H1 (cell line): Measurements from ENCODE around the gene INPP5A. TPM values are rescaled to one million over a fixed set of nuclear protein-coding genes. Genes with fewer than 3 reads are reported as not detected.

Source experiments
- CTCF ChIA-PET: fragments of 300-600 bp; sonication (Branson Sonifier 250); formaldehyde crosslinking; loops from one replicate; lab custom pipeline; 2021; ENCODE audit not compliant: partially characterized antibody; lab: Charles Lee
- POLR2A ChIA-PET: fragments of 300-600 bp; sonication (Branson Sonifier 250); formaldehyde crosslinking; loops from one replicate; lab custom pipeline; 2021; ENCODE audit warnings: inconsistent platforms; ENCODE audit not compliant: partially characterized antibody; lab: Charles Lee
- DNase-seq, 2 experiments: peaks; one replicate each; pipeline versions ENCODE4 v3.0.0 to v3.0.0-alpha.2; 2010 to 2022; ENCODE audit warnings: low spot score in 2 of 2, low read depth in 1 of 2, mixed read lengths in 1 of 2
- FAIRE-seq: peaks from 2 replicates; lab custom pipeline; 2011; peaks lifted over from hg19 to GRCh38; lab: Jason Lieb, UNC
- H2AFZ ChIP-seq: 2 replicates; pipeline ENCODE4 v1.8.1; 2012; ENCODE audit warnings: low read length, inconsistent platforms
- H2AK5ac ChIP-seq: 2 replicates; pipeline ENCODE4 v1.6.1; 2013; ENCODE audit warnings: low read depth, low read length
- H2BK120ac ChIP-seq: replicated peaks from 2 replicates; pipeline ENCODE3; 2013; ENCODE audit warnings: low read depth, low read length, inconsistent platforms
- H2BK12ac ChIP-seq: 2 replicates; pipeline ENCODE4 v1.6.1; 2013; ENCODE audit warnings: low read depth, low read length
- H2BK15ac ChIP-seq: 2 replicates; pipeline ENCODE4 v1.6.1; 2013; ENCODE audit warnings: low read length
- H2BK20ac ChIP-seq: 2 replicates; pipeline ENCODE4 v1.6.1; 2013; ENCODE audit warnings: low read length
- H2BK5ac ChIP-seq: 2 replicates; pipeline ENCODE4 v1.6.1; 2013; ENCODE audit warnings: low read depth, low read length
- H3K14ac ChIP-seq: 2 replicates; pipeline ENCODE4 v1.6.1; 2013; ENCODE audit warnings: inconsistent platforms; ENCODE audit not compliant: insufficient read length
- H3K18ac ChIP-seq: 2 replicates; pipeline ENCODE4 v1.6.1; 2013; ENCODE audit warnings: low read length; ENCODE audit errors: extremely low read depth
- H3K23ac ChIP-seq: 2 replicates; pipeline ENCODE4 v1.6.1; 2013; ENCODE audit warnings: inconsistent platforms; ENCODE audit not compliant: insufficient read length
- H3K23me2 ChIP-seq: 2 replicates; pipeline ENCODE4 v1.6.1; 2013; ENCODE audit warnings: low read depth, low read length
- H3K27ac ChIP-seq: 2 replicates; pipeline ENCODE4 v1.6.1; 2011; ENCODE audit warnings: low read depth, low read length, inconsistent platforms
- H3K27me3 ChIP-seq, 4 experiments: replicated peaks in 1 of 4; 1 replicate in 1 of 4; 2 replicates in 3 of 4; pipeline versions ENCODE4 v1.6.1 to v1.8.1; 2011 to 2013; ENCODE audit warnings: low read length in 3 of 4, mild to moderate bottlenecking in 3 of 4, inconsistent platforms in 2 of 4, mixed read lengths in 2 of 4, moderate library complexity in 1 of 4; ENCODE audit not compliant: control insufficient read depth in 3 of 4, insufficient read depth in 3 of 4; ENCODE audit errors: extremely low read depth in 1 of 4
- H3K36me3 ChIP-seq, 4 experiments: 2 replicates each; pipeline versions ENCODE4 v1.6.1 to v1.8.1; 2011 to 2013; ENCODE audit warnings: mild to moderate bottlenecking in 4 of 4, low read length in 3 of 4, moderate library complexity in 2 of 4, control low read depth in 1 of 4, inconsistent platforms in 1 of 4; ENCODE audit not compliant: insufficient read depth in 4 of 4, control insufficient read depth in 2 of 4
- H3K4ac ChIP-seq: replicated peaks from 2 replicates; pipeline ENCODE3; 2013; ENCODE audit warnings: low read length, low read depth, mixed read lengths, inconsistent platforms; ENCODE audit not compliant: insufficient read length
- H3K4me1 ChIP-seq, 4 experiments: replicated peaks in 1 of 4; 1 replicate in 1 of 4; 2 replicates in 3 of 4; pipeline versions ENCODE4 v1.6.1 to v1.8.1; 2011 to 2013; ENCODE audit warnings: low read length in 3 of 4, inconsistent platforms in 2 of 4, mixed read lengths in 1 of 4; ENCODE audit not compliant: insufficient read depth in 4 of 4, control insufficient read depth in 3 of 4
- H3K4me2 ChIP-seq, 2 experiments: 2 replicates each; pipeline versions ENCODE4 v1.6.1 to v1.8.1; 2011 to 2013; ENCODE audit warnings: low read depth in 2 of 2, low read length in 2 of 2, control low read depth in 1 of 2, inconsistent platforms in 1 of 2, mild to moderate bottlenecking in 1 of 2; ENCODE audit not compliant: insufficient read depth in 1 of 2
- H3K4me3 ChIP-seq, 4 experiments: fragments of 200-600, 300-600 bp in 1 of 4; sonication (generic), shearing (Covaris generic), sonication (Bioruptor Twin) in 1 of 4; 2 replicates each; pipeline versions ENCODE4 v1.5.1 to v1.8.1; 2011 to 2016; ENCODE audit warnings: low read length in 4 of 4, low read depth in 3 of 4, control low read depth in 2 of 4, inconsistent platforms in 2 of 4, mild to moderate bottlenecking in 2 of 4, mixed read lengths in 1 of 4, moderate library complexity in 1 of 4; ENCODE audit not compliant: insufficient read depth in 2 of 4; ENCODE audit errors: extremely low read depth in 1 of 4
- H3K56ac ChIP-seq: replicated peaks from 2 replicates; pipeline ENCODE3; 2013; ENCODE audit warnings: low read depth, mild to moderate bottlenecking, mixed read lengths, low read length, inconsistent platforms; ENCODE audit not compliant: insufficient read length
- H3K79me1 ChIP-seq: 2 replicates; pipeline ENCODE4 v1.6.1; 2013; ENCODE audit warnings: low read depth, low read length, control low read depth
- H3K79me2 ChIP-seq, 2 experiments: 2 replicates each; pipeline versions ENCODE4 v1.6.1 to v1.8.1; 2012 to 2013; ENCODE audit warnings: low read length in 2 of 2, mild to moderate bottlenecking in 2 of 2, inconsistent platforms in 1 of 2; ENCODE audit not compliant: insufficient read depth in 2 of 2, control insufficient read depth in 1 of 2
- H3K9ac ChIP-seq, 4 experiments: replicated peaks in 1 of 4; 1 replicate in 1 of 4; 2 replicates in 3 of 4; pipeline versions ENCODE4 v1.6.1 to v1.8.1; 2011 to 2013; ENCODE audit warnings: low read depth in 3 of 4, low read length in 3 of 4, control low read depth in 2 of 4, mild to moderate bottlenecking in 2 of 4, moderate library complexity in 2 of 4, inconsistent platforms in 1 of 4; ENCODE audit errors: extremely low read depth in 1 of 4
- H3K9me3 ChIP-seq, 2 experiments: 2 replicates each; pipeline versions ENCODE4 v1.6.1 to v1.8.1; 2012 to 2013; ENCODE audit warnings: mild to moderate bottlenecking in 2 of 2, moderate library complexity in 2 of 2, control low read depth in 1 of 2, inconsistent platforms in 1 of 2, low read depth in 1 of 2, low read length in 1 of 2, mixed read lengths in 1 of 2; ENCODE audit not compliant: insufficient read depth in 2 of 2
- H4K20me1 ChIP-seq, 2 experiments: replicated peaks in 1 of 2; 2 replicates each; pipeline versions ENCODE3 to v1.8.1; 2011 to 2013; ENCODE audit warnings: inconsistent platforms in 2 of 2, low read length in 2 of 2, mild to moderate bottlenecking in 1 of 2; ENCODE audit not compliant: insufficient read depth in 2 of 2, control insufficient read depth in 1 of 2
- H4K5ac ChIP-seq: 2 replicates; pipeline ENCODE4 v1.6.1; 2013; ENCODE audit warnings: low read length, low read depth, mixed read lengths, inconsistent platforms; ENCODE audit not compliant: insufficient read length
- H4K8ac ChIP-seq: 2 replicates; pipeline ENCODE4 v1.8.0; 2013; ENCODE audit warnings: mild to moderate bottlenecking, moderate library complexity, low read length, inconsistent platforms; ENCODE audit not compliant: insufficient read depth; ENCODE audit errors: extremely low read depth
- H4K91ac ChIP-seq: replicated peaks from 2 replicates; pipeline ENCODE3; 2013; ENCODE audit warnings: low read length, mixed read lengths, inconsistent platforms; ENCODE audit not compliant: insufficient read length
- CEBPB ChIP-seq: IDR thresholded peaks from 2 replicates; pipeline ENCODE4 v1.6.1; 2012; ENCODE audit warnings: low read depth, low read length
- CHD2 ChIP-seq: IDR thresholded peaks from 2 replicates; pipeline ENCODE4 v1.6.1; 2012; ENCODE audit warnings: low read length, improper control_type of control experiment
- EZH2 ChIP-seq: fragments of 200-600 bp; sonication (generic); IDR thresholded peaks from 2 replicates; pipeline ENCODE4 v1.7.1; 2012; ENCODE audit warnings: low read depth, mild to moderate bottlenecking, moderate library complexity, low read length, inconsistent platforms; ENCODE audit not compliant: severe bottlenecking
- GABPA ChIP-seq: IDR thresholded peaks from 2 replicates; pipeline ENCODE4 v1.6.1; 2011; ENCODE audit warnings: mild to moderate bottlenecking, low read length, moderate library complexity, borderline replicate concordance; ENCODE audit not compliant: insufficient read depth
- RAD21 ChIP-seq, 2 experiments: IDR thresholded peaks in 1 of 2; conservative IDR thresholded peaks in 1 of 2; 2 replicates each; pipeline ENCODE4 v1.6.1; 2011; ENCODE audit warnings: low read depth in 2 of 2, low read length in 2 of 2, improper control_type of control experiment in 1 of 2, inconsistent platforms in 1 of 2, mild to moderate bottlenecking in 1 of 2, moderate library complexity in 1 of 2
- SIX5 ChIP-seq: IDR thresholded peaks from 2 replicates; pipeline ENCODE4 v1.6.1; 2011; ENCODE audit warnings: mild to moderate bottlenecking, low read depth, low read length
- SP2 ChIP-seq: IDR thresholded peaks from 2 replicates; pipeline ENCODE4 v1.6.1; 2012; ENCODE audit warnings: mild to moderate bottlenecking, low read length, inconsistent platforms
- SUZ12 ChIP-seq: fragments of 200-600 bp; sonication (generic); IDR thresholded peaks from 2 replicates; pipeline ENCODE4 v1.6.1; 2012; ENCODE audit warnings: mild to moderate bottlenecking, inconsistent platforms, low read length, moderate library complexity, mixed read lengths
- WGBS, 2 experiments: shearing (Covaris generic) in 1 of 2; methylation state at CpG; one replicate each; pipeline versions ENCODE4 v1.1.6 to v1.1.7; 2013 to 2015; ENCODE audit warnings: low lambda C conversion rate in 2 of 2, mixed read lengths in 2 of 2, inconsistent platforms in 1 of 2, low coverage in 1 of 2, missing lambda C conversion rate in 1 of 2; ENCODE audit not compliant: insufficient replicate concordance in 2 of 2, insufficient coverage in 1 of 2, insufficient read length in 1 of 2; ENCODE audit errors: extremely low coverage in 1 of 2, missing lambda C conversion rate in 1 of 2; 5-methylcytosine and 5-hydroxymethylcytosine counted together
- polyA plus RNA-seq, 7 experiments: library from polyadenylated mRNA; depleted of rRNA in 3 of 7; stranded (reverse) in 5 of 7; unstranded in 2 of 7; fragments of >200 nt in 5 of 7; fragments of 200-250 nt in 2 of 7; gene quantifications; 1 replicate in 5 of 7; 2 replicates in 1 of 7; 4 replicates in 1 of 7; pipeline versions ENCODE4 v1.2.1 to v1.2.3, GENCODE V29; 2011 to 2013; ENCODE audit warnings: missing spikeins in 2 of 7, mixed read lengths in 2 of 7
- total RNA-seq: library from RNA; stranded (reverse); fragmentation: NEBNext Ultra II Directional; extraction: Animal tissue kit (Norgen Biotek cat#: 25700); gene quantifications from 2 replicates; pipeline ENCODE4 v1.2.1, GENCODE V29; 2021
- TF ChIP-seq, protein P1 (sequence below): IDR thresholded peaks from 2 replicates; pipeline ENCODE4 v1.6.1; 2011; ENCODE audit warnings: low read length, improper control_type of control experiment

Gene INPP5A
- total and polyA plus RNA-seq, 2 of the 8 experiments (the other 6 are each of a cell fraction or from before 2014, with no cell fraction given), result 19.7 to 27.5 TPM

- POLR2A ChIA-PET, result interaction anchor here (1.1 kb wide), 1 partner anchor 129 kb away, joined by 3 read pairs; no protein-coding TSS in a partner anchor
- TF ChIP-seq CEBPB, result no peak
- 0 out of 2 replicates have a peak, but pooled peaks have one; percentile 23 for TF ChIP-seq GABPA
- peak; percentile 85 for TF ChIP-seq EZH2
- no peak for TF ChIP-seq CHD2
- no peak for TF ChIP-seq SP2
- no peak for TF ChIP-seq SIX5
- peak; percentile 91 for TF ChIP-seq SUZ12
- TF ChIP-seq, protein P1, sequence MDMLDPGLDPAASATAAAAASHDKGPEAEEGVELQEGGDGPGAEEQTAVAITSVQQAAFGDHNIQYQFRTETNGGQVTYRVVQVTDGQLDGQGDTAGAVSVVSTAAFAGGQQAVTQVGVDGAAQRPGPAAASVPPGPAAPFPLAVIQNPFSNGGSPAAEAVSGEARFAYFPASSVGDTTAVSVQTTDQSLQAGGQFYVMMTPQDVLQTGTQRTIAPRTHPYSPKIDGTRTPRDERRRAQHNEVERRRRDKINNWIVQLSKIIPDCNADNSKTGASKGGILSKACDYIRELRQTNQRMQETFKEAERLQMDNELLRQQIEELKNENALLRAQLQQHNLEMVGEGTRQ, result no peak
- TF ChIP-seq RAD21 (IDR thresholded peaks at IDR 0.05 in 1 of 2, conservative IDR thresholded peaks at IDR 0.05 in 1 of 2; ENCODE audit: low read depth in 2 of 2, low read length in 2 of 2), result no peak
Measured at GRCh38 chr10:132783940-132784865, 246.6 kb downstream of the INPP5A start.

More at GRCh38 chr10:132783940-132784865, 246.6 kb downstream of the INPP5A start:
- Histone ChIP-seq H3K36me3 (peaks cover 0 to 28% (median 0%) of the 10 kb centered on the region in 4 experiments; a peak in 2 of 8 replicates), H3K56ac (no peak overlapping the region), H2AFZ (no peak overlapping the region), H2BK120ac (no peak overlapping the region), H3K4ac (no peak overlapping the region), H2AK5ac (no peak overlapping the region), H2BK5ac (no peak overlapping the region), H4K91ac (no peak overlapping the region), H3K23me2 (peaks cover 7% of the 10 kb centered on the region; the same call in 1 of the 2 replicates), H3K14ac (no peak overlapping the region), H3K4me2 (peak overlapping the region; percentile 46 to 70), H3K9me3 (no peaks in the 10 kb centered on the region; a peak in 1 of 4 replicates), H3K27me3 (peaks cover 63 to 77% (median 75%) of the 10 kb centered on the region in 4 experiments), H4K8ac (peak overlapping the region; percentile 51), H3K4me1 (peaks cover 0 to 29% (median 12%) of the 10 kb centered on the region in 4 experiments; a peak in 6 of 7 replicates), H2BK12ac (no peak overlapping the region), H3K18ac (no peak overlapping the region), H2BK15ac (no peak overlapping the region), H3K27ac (no peak overlapping the region), H3K23ac (no peak overlapping the region), H3K4me3 (peak overlapping the region in 2 of 4 experiments; percentile 14 to 51; a peak in 3 of 8 replicates), H4K20me1 (peaks cover 4 to 13% of the 10 kb centered on the region in 2 experiments), H4K5ac (no peak overlapping the region), H3K79me2 (no peaks in the 10 kb centered on the region), H3K9ac (no peak overlapping the region), H3K79me1 (no peaks in the 10 kb centered on the region), H2BK20ac (no peak overlapping the region)
- FAIRE-seq, result no peak
- 20% methylated on average over 55 of the region's 106 CpGs; no CpG with 5 or more reads in 1 of the 2 experiments for WGBS, 2 experiments
- no peak for DNase-seq
- CTCF ChIA-PET, result interaction anchor here (2.0 kb wide), 1 partner anchor 9 kb away, joined by 6 read pairs; no protein-coding TSS in a partner anchor
